Panc1 (cell line): ENCODE data around the gene CD38. TPM values are rescaled to one million over a fixed set of nuclear protein-coding genes. Genes with fewer than 3 reads are reported as not detected.

Source experiments
- ATAC-seq: fragments of 200-7000 bp; cut with Tn5 transposase; 2 replicates; pipeline ENCODE4 v1.9.1; 2020; ENCODE audit warnings: mild to moderate bottlenecking, moderate library complexity
- BruUV-seq: library from RNA; stranded (reverse); fragments of 400-500 nt; replicated peaks from 2 replicates; lab custom pipeline; 2021; lab: Mats Ljungman, UMichigan
- CTCF ChIA-PET: fragments of 300-600 bp; sonication (Branson Sonifier 250); formaldehyde crosslinking; loops from one replicate; lab custom pipeline; 2022; ENCODE audit warnings: antibody characterized with exemption; lab: Charles Lee
- POLR2A ChIA-PET: fragments of 300-600 bp; sonication (Branson Sonifier 250); formaldehyde crosslinking; loops from one replicate; lab custom pipeline; 2022; ENCODE audit warnings: antibody characterized with exemption; lab: Charles Lee
- DNase-seq: peaks from one replicate; pipeline ENCODE4 v3.0.0-alpha.2; 2010; ENCODE audit warnings: low read depth, low spot score
- H3K27ac ChIP-seq: 2 replicates; pipeline ENCODE4 v1.5.1; 2011; ENCODE audit warnings: mild to moderate bottlenecking, low read length, inconsistent platforms
- H3K27me3 ChIP-seq: fragments of 200-500 bp; sonication (Bioruptor generic); 2 replicates; pipeline ENCODE4 v1.6.0; 2014; ENCODE audit warnings: low read length, inconsistent platforms; ENCODE audit not compliant: control insufficient read depth, insufficient read depth
- H3K36me3 ChIP-seq: fragments of 200-500 bp; sonication (Bioruptor generic); 2 replicates; pipeline ENCODE4 v1.5.1; 2014; ENCODE audit warnings: inconsistent platforms, mild to moderate bottlenecking, low read length, moderate library complexity; ENCODE audit not compliant: control insufficient read depth, insufficient read depth
- H3K4me1 ChIP-seq: 2 replicates; pipeline ENCODE4 v1.5.1; 2011; ENCODE audit warnings: inconsistent platforms, mild to moderate bottlenecking, low read length, moderate library complexity; ENCODE audit not compliant: control insufficient read depth, insufficient read depth
- H3K4me3 ChIP-seq, 2 experiments: 2 replicates each; pipeline ENCODE4 v1.5.1; 2011 to 2012; ENCODE audit warnings: low read depth in 2 of 2, low read length in 2 of 2, mild to moderate bottlenecking in 2 of 2, inconsistent platforms in 1 of 2, moderate library complexity in 1 of 2
- H3K9me3 ChIP-seq: fragments of 200-500 bp; sonication (Bioruptor generic); 2 replicates; pipeline ENCODE4 v1.5.1; 2014; ENCODE audit warnings: low read depth, mild to moderate bottlenecking, inconsistent platforms, low read length, moderate library complexity; ENCODE audit not compliant: control insufficient read depth, insufficient read depth
- POLR2AphosphoS5 ChIP-seq: IDR thresholded peaks from 2 replicates; pipeline ENCODE4 v1.6.1; 2012; ENCODE audit warnings: mild to moderate bottlenecking, low read depth, low read length, moderate library complexity
- SIN3A ChIP-seq: IDR thresholded peaks from 2 replicates; pipeline ENCODE4 v1.6.1; 2012; ENCODE audit warnings: low read depth, mild to moderate bottlenecking, low read length, moderate library complexity, borderline replicate concordance; ENCODE audit not compliant: insufficient read depth
- TCF7L2 ChIP-seq: IDR thresholded peaks from 2 replicates; pipeline ENCODE4 v1.6.1; 2011; ENCODE audit warnings: mild to moderate bottlenecking, low read depth, low read length, inconsistent platforms
- in situ Hi-C: cut with HindIII; loops from 2 replicates; pipeline ENCODE4 v1.10.0; 2016; ENCODE audit warnings: low sequenced_read_pairs, low pct_unique_long_range_greater_than_20kb
- intact Hi-C: fragments of 100-400 bp; cut with micrococcal nuclease; formaldehyde crosslinking; loops from one replicate; pipeline ENCODE4 v1.10.0; 2022; ENCODE audit not compliant: unreplicated experiment
- total RNA-seq: library from RNA; stranded (reverse); gene quantifications from one replicate; pipeline ENCODE4 v1.2.1, GENCODE V29; 2021; ENCODE audit not compliant: unreplicated experiment
- TF ChIP-seq, protein P1 (sequence below), 2 experiments: IDR thresholded peaks; 2 replicates each; pipeline ENCODE4 v1.6.1; 2011 to 2012; ENCODE audit warnings: low read depth in 2 of 2, control low read depth in 1 of 2, low read length in 1 of 2, mild to moderate bottlenecking in 1 of 2, moderate library complexity in 1 of 2; ENCODE audit not compliant: insufficient read depth in 1 of 2
- TF ChIP-seq, protein P2 (sequence below): fragments of 450-650 bp; IDR thresholded peaks from 2 replicates; pipeline ENCODE4 v1.5.1; 2017; ENCODE audit warnings: mild to moderate bottlenecking

CD38 gene
- total RNA-seq, 1 experiment from 2014 or later = 0.15 TPM

DNA sequence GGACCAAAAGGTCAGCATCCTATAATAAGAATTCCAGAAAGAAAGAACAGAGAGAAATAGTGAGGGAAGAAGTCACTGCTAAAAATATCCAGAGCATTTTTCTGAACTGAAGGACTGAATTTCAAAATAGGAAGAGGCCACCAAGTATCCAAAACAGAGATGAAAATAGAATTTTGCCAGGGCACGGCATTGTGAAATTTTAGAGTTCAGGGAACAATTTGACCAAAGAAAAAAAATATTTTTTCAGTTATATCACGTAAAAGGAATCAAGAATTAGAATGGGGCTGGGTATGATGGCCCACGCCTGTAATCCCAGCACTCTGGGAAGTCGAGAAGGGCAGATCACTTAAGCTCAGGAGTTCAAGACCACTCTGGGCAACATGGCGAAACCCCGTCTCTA lies 95.0 kb downstream of the CD38 start:
- H3K9me3 ChIP-seq = no peaks in the 10 kb centered on the region
- no peak for TF ChIP-seq POLR2AphosphoS5
- TF ChIP-seq, protein P1, sequence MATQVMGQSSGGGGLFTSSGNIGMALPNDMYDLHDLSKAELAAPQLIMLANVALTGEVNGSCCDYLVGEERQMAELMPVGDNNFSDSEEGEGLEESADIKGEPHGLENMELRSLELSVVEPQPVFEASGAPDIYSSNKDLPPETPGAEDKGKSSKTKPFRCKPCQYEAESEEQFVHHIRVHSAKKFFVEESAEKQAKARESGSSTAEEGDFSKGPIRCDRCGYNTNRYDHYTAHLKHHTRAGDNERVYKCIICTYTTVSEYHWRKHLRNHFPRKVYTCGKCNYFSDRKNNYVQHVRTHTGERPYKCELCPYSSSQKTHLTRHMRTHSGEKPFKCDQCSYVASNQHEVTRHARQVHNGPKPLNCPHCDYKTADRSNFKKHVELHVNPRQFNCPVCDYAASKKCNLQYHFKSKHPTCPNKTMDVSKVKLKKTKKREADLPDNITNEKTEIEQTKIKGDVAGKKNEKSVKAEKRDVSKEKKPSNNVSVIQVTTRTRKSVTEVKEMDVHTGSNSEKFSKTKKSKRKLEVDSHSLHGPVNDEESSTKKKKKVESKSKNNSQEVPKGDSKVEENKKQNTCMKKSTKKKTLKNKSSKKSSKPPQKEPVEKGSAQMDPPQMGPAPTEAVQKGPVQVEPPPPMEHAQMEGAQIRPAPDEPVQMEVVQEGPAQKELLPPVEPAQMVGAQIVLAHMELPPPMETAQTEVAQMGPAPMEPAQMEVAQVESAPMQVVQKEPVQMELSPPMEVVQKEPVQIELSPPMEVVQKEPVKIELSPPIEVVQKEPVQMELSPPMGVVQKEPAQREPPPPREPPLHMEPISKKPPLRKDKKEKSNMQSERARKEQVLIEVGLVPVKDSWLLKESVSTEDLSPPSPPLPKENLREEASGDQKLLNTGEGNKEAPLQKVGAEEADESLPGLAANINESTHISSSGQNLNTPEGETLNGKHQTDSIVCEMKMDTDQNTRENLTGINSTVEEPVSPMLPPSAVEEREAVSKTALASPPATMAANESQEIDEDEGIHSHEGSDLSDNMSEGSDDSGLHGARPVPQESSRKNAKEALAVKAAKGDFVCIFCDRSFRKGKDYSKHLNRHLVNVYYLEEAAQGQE (IDR thresholded peaks at IDR 0.05; ENCODE audit: insufficient read depth in 1 of 2, low read depth in 2 of 2, low read length in 1 of 2) = no peak
- TF ChIP-seq TCF7L2 = no peak
- no peak for TF ChIP-seq SIN3A
- TF ChIP-seq, protein P2, sequence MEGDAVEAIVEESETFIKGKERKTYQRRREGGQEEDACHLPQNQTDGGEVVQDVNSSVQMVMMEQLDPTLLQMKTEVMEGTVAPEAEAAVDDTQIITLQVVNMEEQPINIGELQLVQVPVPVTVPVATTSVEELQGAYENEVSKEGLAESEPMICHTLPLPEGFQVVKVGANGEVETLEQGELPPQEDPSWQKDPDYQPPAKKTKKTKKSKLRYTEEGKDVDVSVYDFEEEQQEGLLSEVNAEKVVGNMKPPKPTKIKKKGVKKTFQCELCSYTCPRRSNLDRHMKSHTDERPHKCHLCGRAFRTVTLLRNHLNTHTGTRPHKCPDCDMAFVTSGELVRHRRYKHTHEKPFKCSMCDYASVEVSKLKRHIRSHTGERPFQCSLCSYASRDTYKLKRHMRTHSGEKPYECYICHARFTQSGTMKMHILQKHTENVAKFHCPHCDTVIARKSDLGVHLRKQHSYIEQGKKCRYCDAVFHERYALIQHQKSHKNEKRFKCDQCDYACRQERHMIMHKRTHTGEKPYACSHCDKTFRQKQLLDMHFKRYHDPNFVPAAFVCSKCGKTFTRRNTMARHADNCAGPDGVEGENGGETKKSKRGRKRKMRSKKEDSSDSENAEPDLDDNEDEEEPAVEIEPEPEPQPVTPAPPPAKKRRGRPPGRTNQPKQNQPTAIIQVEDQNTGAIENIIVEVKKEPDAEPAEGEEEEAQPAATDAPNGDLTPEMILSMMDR = no peak
- CTCF ChIA-PET = interaction anchor here (0.7 kb wide), 1 partner anchor 65 kb away, joined by 12 read pairs; no protein-coding TSS in a partner anchor
- H3K36me3 ChIP-seq = no peaks in the 10 kb centered on the region
- no peak overlapping the region for H3K4me3 ChIP-seq
- ATAC-seq (no peak), DNase-seq (no peak)
- H3K4me1 ChIP-seq = no peaks in the 10 kb centered on the region
- H3K27ac ChIP-seq = no peak overlapping the region
- no TSS peak for BruUV-seq
- in situ Hi-C loops (no loop called here), intact Hi-C loops (no loop called here)
- POLR2A ChIA-PET = no interaction called here
- no peaks in the 10 kb centered on the region for H3K27me3 ChIP-seq

DNA sequence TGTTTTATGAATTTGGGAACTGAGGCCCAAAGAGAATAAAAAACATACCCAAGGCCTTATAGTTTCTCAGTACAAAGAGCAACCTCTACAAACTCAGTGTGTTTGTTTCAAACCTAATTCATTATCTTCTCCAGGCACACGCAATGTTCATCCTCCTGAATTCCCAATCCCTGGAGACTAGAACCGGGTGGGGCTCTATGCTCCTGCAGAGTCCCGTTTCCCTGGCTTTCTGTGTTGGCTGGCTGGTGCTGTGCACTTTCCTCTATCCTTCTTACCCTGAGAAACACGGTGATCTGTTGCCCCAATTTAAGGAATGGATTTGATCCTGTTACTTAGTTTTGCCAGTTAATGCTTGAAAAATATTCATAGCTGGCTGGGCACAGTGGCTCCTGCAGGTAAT lies 96.5 kb downstream of the CD38 start:
- ATAC-seq = no peak
- Histone ChIP-seq H3K9me3 (no peaks in the 10 kb centered on the region), H3K4me1 (no peaks in the 10 kb centered on the region), H3K4me3 (no peak overlapping the region), H3K36me3 (no peaks in the 10 kb centered on the region), H3K27ac (no peak overlapping the region), H3K27me3 (no peaks in the 10 kb centered on the region)
- DNase-seq = no peak
- ChIA-PET CTCF (no interaction called here), POLR2A (interaction anchor here (0.8 kb wide), 1 partner anchor 204 kb away, joined by 3 read pairs; no protein-coding TSS in a partner anchor)
- in situ Hi-C loops = no loop called here
- BruUV-seq = no TSS peak
- intact Hi-C loops = loop anchor here (5.0 kb wide), 1 partner anchor 67 kb away; no protein-coding TSS in a partner anchor
- TF ChIP-seq, protein P1 (IDR thresholded peaks at IDR 0.05; ENCODE audit: insufficient read depth in 1 of 2, low read depth in 2 of 2, low read length in 1 of 2) = no peak
- no peak for TF ChIP-seq POLR2AphosphoS5
- TF ChIP-seq, protein P2 = no peak
- TF ChIP-seq SIN3A = no peak
- TF ChIP-seq TCF7L2 = no peak
